GM23338 (cell line): Measurements from ENCODE around the gene CFDP1. TPM values are rescaled to one million over a fixed set of nuclear protein-coding genes. Genes with fewer than 3 reads are reported as not detected.
A peak's percentile ranks its signal among the peaks of the same experiment; 100 is the strongest.

Experiments used
- ATAC-seq: fragments of 200-7000 bp; cut with Tn5 transposase; 3 replicates; pipeline ENCODE4 v1.9.1; 2020
- DNase-seq: peaks from one replicate; pipeline ENCODE4 v3.0.0-alpha.2; 2015; ENCODE audit warnings: low spot score
- H2AFZ ChIP-seq: fragments of 200-600 bp; sonication (generic); 2 replicates; pipeline ENCODE4 v1.8.0; 2016; ENCODE audit warnings: antibody characterized with exemption, mild to moderate bottlenecking, moderate library complexity
- H3F3A ChIP-seq: fragments of 200-600 bp; sonication (generic); replicated peaks from 2 replicates; pipeline ENCODE4 v1.8.0; 2017; ENCODE audit warnings: antibody characterized with exemption, mixed run types, low read depth
- H3K27ac ChIP-seq: fragments of 200-600 bp; sonication (generic); 2 replicates; pipeline ENCODE4 v1.6.1; 2016; ENCODE audit warnings: low read depth
- H3K27me3 ChIP-seq: fragments of 200-600 bp; sonication (generic); 2 replicates; pipeline ENCODE4 v1.8.0; 2016; ENCODE audit warnings: mild to moderate bottlenecking, mixed run types, moderate library complexity; ENCODE audit not compliant: insufficient read depth
- H3K36me3 ChIP-seq: fragments of 200-600 bp; sonication (generic); 2 replicates; pipeline ENCODE4 v1.8.0; 2016; ENCODE audit warnings: mild to moderate bottlenecking; ENCODE audit not compliant: insufficient read depth
- H3K4me1 ChIP-seq: fragments of 200-600 bp; sonication (generic); 2 replicates; pipeline ENCODE4 v1.8.0; 2016; ENCODE audit warnings: mild to moderate bottlenecking, moderate library complexity; ENCODE audit not compliant: insufficient read depth
- H3K4me2 ChIP-seq: fragments of 200-600 bp; sonication (generic); 2 replicates; pipeline ENCODE4 v1.7.1; 2017; ENCODE audit warnings: mixed run types
- H3K4me3 ChIP-seq: fragments of 200-600 bp; sonication (generic); 2 replicates; pipeline ENCODE4 v1.6.1; 2016; ENCODE audit warnings: mixed run types
- H3K79me2 ChIP-seq: fragments of 200-600 bp; sonication (generic); replicated peaks from 2 replicates; pipeline ENCODE4 v1.8.0; 2017; ENCODE audit warnings: mild to moderate bottlenecking; ENCODE audit not compliant: insufficient read depth
- H3K9me2 ChIP-seq: fragments of 200-600 bp; sonication (generic); 2 replicates; pipeline ENCODE4 v1.8.0; 2017; ENCODE audit not compliant: insufficient read depth
- H4K20me1 ChIP-seq: fragments of 200-600 bp; sonication (generic); replicated peaks from 2 replicates; pipeline ENCODE4 v1.8.0; 2017; ENCODE audit warnings: mild to moderate bottlenecking; ENCODE audit not compliant: insufficient read depth
- H3K27ac Mint-ChIP-seq: 2 replicates; pipeline ENCODE4 v1.8.0; 2020; ENCODE audit warnings: inconsistent platforms, mild to moderate bottlenecking, moderate library complexity, mixed read lengths
- H3K27me3 Mint-ChIP-seq: 3 replicates; pipeline ENCODE4 v1.8.0; 2022; ENCODE audit warnings: low read depth, mild to moderate bottlenecking, moderate library complexity, mixed read lengths, inconsistent platforms; ENCODE audit not compliant: insufficient read depth, poor library complexity
- H3K36me3 Mint-ChIP-seq: 3 replicates; pipeline ENCODE4 v1.8.0; 2021; ENCODE audit warnings: low read depth, mild to moderate bottlenecking, inconsistent platforms, moderate library complexity, mixed read lengths
- H3K4me1 Mint-ChIP-seq: 3 replicates; pipeline ENCODE4 v1.8.0; 2020; ENCODE audit warnings: mild to moderate bottlenecking, inconsistent platforms, mixed read lengths
- H3K4me3 Mint-ChIP-seq: 3 replicates; pipeline ENCODE4 v1.8.0; 2021; ENCODE audit warnings: moderate library complexity, mild to moderate bottlenecking, inconsistent platforms, mixed read lengths
- H3K9me3 Mint-ChIP-seq: 3 replicates; pipeline ENCODE4 v1.8.0; 2020; ENCODE audit warnings: moderate library complexity, mild to moderate bottlenecking, inconsistent platforms, mixed read lengths
- CREB1 ChIP-seq: fragments of 250-450 bp; sonication (Bioruptor Pico); IDR thresholded peaks from 2 replicates; pipeline ENCODE4 v1.5.0; 2020; ENCODE audit warnings: low read depth, mild to moderate bottlenecking, moderate library complexity
- CTCF ChIP-seq, 2 experiments: fragments of 200-600 bp in 1 of 2; sonication (generic) in 1 of 2; conservative IDR thresholded peaks; 2 replicates each; pipeline versions ENCODE4 v1.5.1 to v1.6.1; 2016 to 2017; ENCODE audit warnings: antibody characterized with exemption in 2 of 2, low read depth in 2 of 2, mild to moderate bottlenecking in 2 of 2, moderate library complexity in 1 of 2
- EZH2 ChIP-seq: fragments of 200-600 bp; sonication (generic); IDR thresholded peaks from one replicate; pipeline ENCODE4 v1.8.0; 2017; ENCODE audit warnings: antibody characterized with exemption, mild to moderate bottlenecking, low read depth; ENCODE audit not compliant: unreplicated experiment
- EZH2phosphoT487 ChIP-seq: fragments of 200-600 bp; sonication (generic); IDR thresholded peaks from one replicate; pipeline ENCODE4 v1.8.1; 2018; ENCODE audit warnings: antibody characterized with exemption; ENCODE audit not compliant: unreplicated experiment
- JUNB ChIP-seq: IDR thresholded peaks from one replicate; pipeline ENCODE4 v1.6.1; 2016; ENCODE audit warnings: antibody characterized with exemption; ENCODE audit not compliant: unreplicated experiment
- NANOG ChIP-seq: IDR thresholded peaks from 2 replicates; pipeline ENCODE4 v1.6.1; 2016; ENCODE audit warnings: antibody characterized with exemption, borderline replicate concordance
- POLR2AphosphoS5 ChIP-seq: IDR thresholded peaks from 2 replicates; pipeline ENCODE4 v1.6.1; 2016; ENCODE audit warnings: antibody characterized with exemption, low read depth
- REST ChIP-seq: IDR thresholded peaks from one replicate; pipeline ENCODE4 v1.6.1; 2018; ENCODE audit warnings: antibody characterized with exemption; ENCODE audit not compliant: unreplicated experiment
- STAT1 ChIP-seq: IDR thresholded peaks from one replicate; pipeline ENCODE4 v1.6.1; 2016; ENCODE audit warnings: antibody characterized with exemption; ENCODE audit not compliant: unreplicated experiment
- ZNF114 ChIP-seq: fragments of 250-450 bp; sonication (Bioruptor Pico); IDR thresholded peaks from 2 replicates; pipeline ENCODE4 v1.5.0; 2020; ENCODE audit warnings: mild to moderate bottlenecking, moderate library complexity
- ZNF331 ChIP-seq: fragments of 250-450 bp; sonication (Bioruptor Pico); IDR thresholded peaks from 2 replicates; pipeline ENCODE4 v1.5.0; 2020; ENCODE audit warnings: low read depth, mild to moderate bottlenecking, moderate library complexity
- ZNF462 ChIP-seq: fragments of 250-450 bp; sonication (Bioruptor Pico); IDR thresholded peaks from 2 replicates; pipeline ENCODE4 v1.5.0; 2020; ENCODE audit warnings: mild to moderate bottlenecking, moderate library complexity
- polyA plus RNA-seq: library from polyadenylated mRNA; unstranded; fragments of >200 nt; fragmentation: Nextera tagmentation; extraction: Ambion mirVana; gene quantifications from 2 replicates; pipeline ENCODE4 v1.2.1, GENCODE V29; 2016
- total RNA-seq: library from RNA; depleted of rRNA; stranded (reverse); fragments of >200 nt; shearing (Covaris generic); gene quantifications from 2 replicates; pipeline ENCODE4 v1.2.3, GENCODE V29; 2014
- TF ChIP-seq, protein P1 (sequence below): IDR thresholded peaks from 2 replicates; pipeline ENCODE4 v1.6.1; 2016; ENCODE audit warnings: antibody characterized with exemption

Gene CFDP1
- total and polyA plus RNA-seq, 2 experiments from 2014 or later = 89.9 to 224 TPM

DNA sequence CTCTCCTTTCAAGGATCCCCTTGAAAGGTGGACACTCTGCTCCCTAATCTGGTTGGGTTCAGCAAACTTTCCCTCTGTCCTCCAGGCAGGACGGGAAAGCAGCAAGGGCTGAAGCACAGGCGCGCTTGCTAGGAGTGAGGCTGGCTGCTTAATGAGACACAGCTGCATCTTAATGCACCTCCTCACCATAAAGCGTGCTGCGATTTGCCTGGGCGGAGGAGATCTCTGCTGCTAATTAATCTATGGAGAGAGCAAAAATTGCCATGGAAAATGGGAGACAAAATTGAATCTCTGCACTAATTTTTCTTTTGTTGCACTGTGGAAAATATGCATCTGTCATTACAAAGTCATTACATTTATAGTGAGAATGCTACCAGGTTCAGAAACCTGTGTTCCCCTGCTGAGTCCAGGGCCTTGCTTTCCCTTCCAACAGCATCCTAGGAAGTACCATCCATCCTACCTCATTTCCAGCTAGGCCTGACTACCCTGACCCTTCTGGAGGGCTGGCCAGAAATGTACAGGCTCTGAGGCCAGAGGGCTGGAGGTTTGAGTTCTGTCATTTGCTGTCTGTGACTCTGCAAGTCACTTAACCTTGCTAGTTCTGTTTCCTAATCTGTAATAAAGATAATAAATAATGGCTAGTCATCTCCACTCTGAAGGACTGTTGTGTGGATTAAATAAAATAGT is 138.4 kb downstream of the CFDP1 start:
- H3K36me3 Mint-ChIP-seq = peaks cover 20% of the 10 kb centered on the region
- peak overlapping the region; percentile 76; the same call in 1 of the 2 replicates for H3K27ac ChIP-seq
- H3K4me2 ChIP-seq = no peak overlapping the region
- no peaks in the 10 kb centered on the region for H3K27me3 ChIP-seq
- no peak overlapping the region for H3K27ac Mint-ChIP-seq
- no peak overlapping the region for H3K4me3 Mint-ChIP-seq
- no peak overlapping the region for H3K4me3 ChIP-seq
- peaks cover 3% of the 10 kb centered on the region; the same call in 2 of the 3 replicates for H3K4me1 Mint-ChIP-seq
- peaks cover 23% of the 10 kb centered on the region for H3K36me3 ChIP-seq
- H3F3A ChIP-seq = no peaks in the 10 kb centered on the region
- no peaks in the 10 kb centered on the region for H3K9me2 ChIP-seq
- no peak for ATAC-seq
- no peaks in the 10 kb centered on the region for H3K9me3 Mint-ChIP-seq
- H4K20me1 ChIP-seq = no peaks in the 10 kb centered on the region; the same call in none of the 2 replicates
- no peak overlapping the region for H2AFZ ChIP-seq
- H3K4me1 ChIP-seq = no peaks in the 10 kb centered on the region
- H3K79me2 ChIP-seq = no peaks in the 10 kb centered on the region
- no peak for DNase-seq
- H3K27me3 Mint-ChIP-seq = peaks cover 3% of the 10 kb centered on the region
- TF ChIP-seq POLR2AphosphoS5 (no peak), CREB1 (CRISPR knock-in tag) (no peak), EZH2 (no peak), EZH2phosphoT487 (no peak), CTCF (conservative IDR thresholded peaks at IDR 0.05; ENCODE audit: low read depth in 2 of 2) (no peak), ZNF462 (CRISPR knock-in tag) (no peak), ZNF331 (CRISPR knock-in tag) (no peak), REST (no peak), ZNF114 (CRISPR knock-in tag) (no peak), JUNB (no peak), NANOG (no peak), STAT1 (no peak)
- TF ChIP-seq, protein P1, sequence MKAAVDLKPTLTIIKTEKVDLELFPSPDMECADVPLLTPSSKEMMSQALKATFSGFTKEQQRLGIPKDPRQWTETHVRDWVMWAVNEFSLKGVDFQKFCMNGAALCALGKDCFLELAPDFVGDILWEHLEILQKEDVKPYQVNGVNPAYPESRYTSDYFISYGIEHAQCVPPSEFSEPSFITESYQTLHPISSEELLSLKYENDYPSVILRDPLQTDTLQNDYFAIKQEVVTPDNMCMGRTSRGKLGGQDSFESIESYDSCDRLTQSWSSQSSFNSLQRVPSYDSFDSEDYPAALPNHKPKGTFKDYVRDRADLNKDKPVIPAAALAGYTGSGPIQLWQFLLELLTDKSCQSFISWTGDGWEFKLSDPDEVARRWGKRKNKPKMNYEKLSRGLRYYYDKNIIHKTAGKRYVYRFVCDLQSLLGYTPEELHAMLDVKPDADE = no peak
